CD4-positive, alpha-beta T cell treated with Interleukin-21 for 1 hour (primary cell): ENCODE results near the gene NRG3.
"Not testable (repeated sequence)": the region's sequence is repeated elsewhere in the genome, so short reads cannot be mapped to it uniquely, and the experiment has no call there.

ENCODE experiments used
- DNase-seq: peaks from one replicate; pipeline ENCODE4 v3.0.0-alpha.2; 2020

Gene NRG3

GRCh38 chr10:82294874-82295378, 419.9 kb downstream of the NRG3 start:
- DNase-seq = no peak

- DNase-seq = no peak
These were observed 433.6 kb downstream of the NRG3 start for GRCh38 chr10:82308641-82309040.

GRCh38 chr10:82310839-82311238, 435.8 kb downstream of the NRG3 start:
- no peak for DNase-seq

- DNase-seq = no peak
These were observed 438.4 kb downstream of the NRG3 start for GRCh38 chr10:82313401-82313800.

GRCh38 chr10:82318534-82318933, 443.5 kb downstream of the NRG3 start:
- no peak for DNase-seq

- no peak for DNase-seq
These were observed 444.1 kb downstream of the NRG3 start for GRCh38 chr10:82319074-82319473.

- DNase-seq = no peak
These were observed 444.6 kb downstream of the NRG3 start for GRCh38 chr10:82319562-82319961.

- DNase-seq = no peak
These were observed 446.7 kb downstream of the NRG3 start for GRCh38 chr10:82321724-82322123.

- DNase-seq = no peak
These were observed 456.7 kb downstream of the NRG3 start for GRCh38 chr10:82331716-82332115.

GRCh38 chr10:82335831-82336230, 460.8 kb downstream of the NRG3 start:
- DNase-seq = no peak

- no peak for DNase-seq
These were observed 465.2 kb downstream of the NRG3 start for GRCh38 chr10:82340166-82340565.

- DNase-seq = not testable (repeated sequence)
These were observed 474.6 kb downstream of the NRG3 start for GRCh38 chr10:82349590-82349989.

GRCh38 chr10:82353381-82353780, 478.4 kb downstream of the NRG3 start:
- no peak for DNase-seq

GRCh38 chr10:82358486-82359099, 483.6 kb downstream of the NRG3 start:
- DNase-seq = no peak

- DNase-seq = no peak
These were observed 486.3 kb downstream of the NRG3 start for GRCh38 chr10:82361256-82361655.

GRCh38 chr10:82377608-82378007, 502.6 kb downstream of the NRG3 start:
- DNase-seq = no peak

GRCh38 chr10:82378146-82378545, 503.2 kb downstream of the NRG3 start:
- no peak for DNase-seq

GRCh38 chr10:82383350-82383749, 508.4 kb downstream of the NRG3 start:
- no peak for DNase-seq

GRCh38 chr10:82390866-82391658, 516.1 kb downstream of the NRG3 start:
- no peak for DNase-seq

GRCh38 chr10:82391971-82392370, 517.0 kb downstream of the NRG3 start:
- DNase-seq = no peak

- no peak for DNase-seq
These were observed 517.5 kb downstream of the NRG3 start for GRCh38 chr10:82392533-82392932.

GRCh38 chr10:82394122-82394521, 519.1 kb downstream of the NRG3 start:
- DNase-seq = no peak

GRCh38 chr10:82394987-82395386, 520.0 kb downstream of the NRG3 start:
- no peak for DNase-seq

- DNase-seq = no peak
These were observed 521.9 kb downstream of the NRG3 start for GRCh38 chr10:82396886-82397285.
